ENCODE measurements around the gene EIF1AX.

DNA sequence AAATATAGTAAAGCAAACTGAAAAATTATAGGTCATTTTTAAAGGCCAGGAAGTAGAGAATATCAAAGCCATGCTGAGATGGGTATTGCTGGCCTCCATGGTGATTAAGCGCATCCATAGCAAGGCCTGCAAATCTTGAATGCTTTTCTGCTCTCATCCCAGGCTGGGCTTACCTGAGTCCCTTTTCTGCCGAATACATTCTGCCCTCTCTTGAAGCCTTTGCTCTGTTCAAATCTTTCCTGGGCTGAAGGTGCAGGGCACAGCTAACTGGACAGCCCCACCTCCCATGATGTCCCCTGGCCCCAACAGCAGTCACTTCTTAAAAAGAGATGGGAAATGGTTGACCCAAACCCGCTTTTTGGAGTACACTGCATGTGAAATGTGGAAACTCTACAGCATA is 10.1 kb upstream of the EIF1AX start:
- TF ChIP-seq, protein P1, sequence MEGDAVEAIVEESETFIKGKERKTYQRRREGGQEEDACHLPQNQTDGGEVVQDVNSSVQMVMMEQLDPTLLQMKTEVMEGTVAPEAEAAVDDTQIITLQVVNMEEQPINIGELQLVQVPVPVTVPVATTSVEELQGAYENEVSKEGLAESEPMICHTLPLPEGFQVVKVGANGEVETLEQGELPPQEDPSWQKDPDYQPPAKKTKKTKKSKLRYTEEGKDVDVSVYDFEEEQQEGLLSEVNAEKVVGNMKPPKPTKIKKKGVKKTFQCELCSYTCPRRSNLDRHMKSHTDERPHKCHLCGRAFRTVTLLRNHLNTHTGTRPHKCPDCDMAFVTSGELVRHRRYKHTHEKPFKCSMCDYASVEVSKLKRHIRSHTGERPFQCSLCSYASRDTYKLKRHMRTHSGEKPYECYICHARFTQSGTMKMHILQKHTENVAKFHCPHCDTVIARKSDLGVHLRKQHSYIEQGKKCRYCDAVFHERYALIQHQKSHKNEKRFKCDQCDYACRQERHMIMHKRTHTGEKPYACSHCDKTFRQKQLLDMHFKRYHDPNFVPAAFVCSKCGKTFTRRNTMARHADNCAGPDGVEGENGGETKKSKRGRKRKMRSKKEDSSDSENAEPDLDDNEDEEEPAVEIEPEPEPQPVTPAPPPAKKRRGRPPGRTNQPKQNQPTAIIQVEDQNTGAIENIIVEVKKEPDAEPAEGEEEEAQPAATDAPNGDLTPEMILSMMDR (IDR thresholded peaks at IDR 0.05): no peak
- no peak for TF ChIP-seq EZH2 (IDR thresholded peaks at IDR 0.05)
- no peak for TF ChIP-seq EZH2phosphoT487 (IDR thresholded peaks at IDR 0.05)

Measured in neural progenitor cell (in vitro differentiated cells).